ENCODE measurements around the gene HSPB9.

Gene HSPB9, protein sequence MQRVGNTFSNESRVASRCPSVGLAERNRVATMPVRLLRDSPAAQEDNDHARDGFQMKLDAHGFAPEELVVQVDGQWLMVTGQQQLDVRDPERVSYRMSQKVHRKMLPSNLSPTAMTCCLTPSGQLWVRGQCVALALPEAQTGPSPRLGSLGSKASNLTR

GRCh38 chr17:42122371-42123303, at the start of gene HSPB9:
Gene HSPB9 (plus strand): TSS chr17:42122804. CDS start chr17:42122851, 47 bp downstream.
- in situ Hi-C loops (cut with HindIII; ENCODE audit: low sequenced_read_pairs) = loop anchor here (10.0 kb wide), 1 partner anchor 148 kb away; no protein-coding TSS in a partner anchor

DNA sequence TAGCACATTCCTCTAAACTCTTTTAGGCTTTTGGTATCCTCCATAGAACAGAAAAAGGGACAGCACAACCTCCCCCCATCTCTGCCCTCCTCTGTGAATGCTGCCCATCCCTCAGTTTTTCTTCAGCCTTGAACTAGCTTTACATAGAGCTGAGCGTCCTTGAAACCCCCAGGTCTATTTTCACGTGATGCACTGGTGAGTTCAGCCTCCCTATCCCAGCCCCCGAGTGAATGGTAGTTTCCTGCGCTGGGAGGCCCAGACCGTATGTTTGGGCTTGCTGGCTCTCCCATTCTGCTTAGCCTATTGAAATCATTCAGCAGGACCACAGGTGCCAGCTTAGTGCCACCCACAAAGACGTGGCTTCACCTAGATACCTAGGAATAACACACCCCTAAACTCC, 46.8 kb upstream of the HSPB9 start:
- in situ Hi-C loops (cut with HindIII; ENCODE audit: low sequenced_read_pairs) = no loop called here

DNA sequence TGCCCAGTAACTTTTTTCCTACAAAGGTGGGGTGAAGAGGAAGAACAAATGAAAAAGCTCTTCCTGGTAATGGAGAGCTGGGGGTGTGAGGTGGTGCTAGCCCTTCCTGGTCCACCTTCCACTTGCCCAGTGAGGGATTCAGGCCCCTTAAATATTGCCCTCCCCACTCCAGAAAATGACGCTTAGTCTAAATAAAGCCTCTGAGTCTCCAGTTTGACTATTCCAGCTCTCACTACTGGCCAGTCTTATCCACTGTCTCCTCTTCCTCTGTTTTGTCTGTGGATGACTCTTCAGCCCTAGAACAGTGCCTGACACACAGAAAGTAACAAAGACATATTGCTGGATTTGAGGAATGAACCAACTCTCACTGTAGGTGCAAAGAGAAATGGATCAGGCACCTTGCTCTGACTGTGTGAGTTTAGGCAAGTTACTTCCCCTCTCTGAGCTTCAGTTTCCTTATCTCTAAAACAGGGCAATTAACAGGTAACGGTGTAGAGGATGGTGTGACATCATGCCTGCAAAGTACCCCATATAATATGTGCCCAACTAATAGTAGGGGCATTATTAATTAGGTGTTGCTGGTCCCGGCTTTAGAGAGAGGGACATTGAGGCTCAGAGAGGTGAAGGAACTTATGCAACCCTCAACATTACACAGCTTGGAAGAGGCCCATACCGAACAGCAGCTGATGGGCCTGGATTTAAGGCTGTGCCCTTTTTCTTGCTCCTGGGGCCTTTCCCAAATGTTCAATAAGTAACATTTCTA, 45.6 kb upstream of the HSPB9 start:
- in situ Hi-C loops (cut with HindIII; ENCODE audit: low sequenced_read_pairs) = no loop called here

DNA sequence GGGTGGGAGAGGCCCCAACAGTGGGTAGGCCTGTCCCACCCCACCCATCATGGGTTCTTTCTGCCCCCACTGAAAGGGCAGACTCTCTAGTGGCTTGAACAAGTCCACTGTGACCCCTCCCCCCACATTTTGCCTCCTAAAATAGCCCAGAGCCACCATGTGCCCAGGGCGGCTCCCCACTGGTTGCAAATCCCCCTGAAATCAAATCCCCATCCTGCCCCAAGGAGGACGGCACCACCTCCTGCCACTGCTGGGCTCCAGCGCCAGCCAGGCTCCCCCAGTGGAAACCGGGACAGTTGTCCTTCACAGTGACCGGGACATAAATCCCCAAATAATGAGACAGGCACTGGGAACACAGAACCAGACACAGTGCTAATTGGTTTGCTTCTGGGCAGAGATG, 44.8 kb upstream of the HSPB9 start:
- in situ Hi-C loops (cut with HindIII; ENCODE audit: low sequenced_read_pairs) = no loop called here

DNA sequence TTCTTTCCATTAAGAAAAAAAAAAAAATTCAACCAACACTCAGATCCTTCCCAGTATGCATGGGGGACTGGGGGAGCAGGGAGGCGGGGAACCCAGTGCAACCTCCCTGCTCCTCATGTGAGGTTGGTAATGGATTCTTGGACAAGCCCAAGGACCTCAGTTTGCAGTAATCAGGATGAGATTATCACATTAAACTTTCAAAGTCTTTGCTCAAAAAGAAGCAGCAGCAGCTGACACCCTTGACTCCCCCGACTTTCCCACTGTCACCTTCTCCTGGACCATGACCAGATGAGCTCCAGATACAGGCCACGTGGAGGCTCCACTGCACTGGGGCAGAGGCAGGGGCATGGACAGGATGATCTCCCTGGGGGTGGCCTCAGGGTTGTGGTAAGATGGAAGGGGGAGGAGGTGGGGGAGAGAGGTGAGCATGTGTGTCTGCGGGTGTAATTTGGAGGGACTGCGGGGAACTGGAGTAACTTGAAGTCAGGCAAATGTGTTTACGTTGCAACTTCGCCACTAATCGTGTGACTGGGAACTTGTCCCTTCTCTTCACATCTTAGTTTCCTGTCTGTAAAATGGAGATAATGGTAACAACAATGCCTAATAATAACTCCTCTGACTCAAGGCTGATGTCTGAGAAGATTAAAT, 44.1 kb upstream of the HSPB9 start:
- in situ Hi-C loops (cut with HindIII; ENCODE audit: low sequenced_read_pairs) = no loop called here

DNA sequence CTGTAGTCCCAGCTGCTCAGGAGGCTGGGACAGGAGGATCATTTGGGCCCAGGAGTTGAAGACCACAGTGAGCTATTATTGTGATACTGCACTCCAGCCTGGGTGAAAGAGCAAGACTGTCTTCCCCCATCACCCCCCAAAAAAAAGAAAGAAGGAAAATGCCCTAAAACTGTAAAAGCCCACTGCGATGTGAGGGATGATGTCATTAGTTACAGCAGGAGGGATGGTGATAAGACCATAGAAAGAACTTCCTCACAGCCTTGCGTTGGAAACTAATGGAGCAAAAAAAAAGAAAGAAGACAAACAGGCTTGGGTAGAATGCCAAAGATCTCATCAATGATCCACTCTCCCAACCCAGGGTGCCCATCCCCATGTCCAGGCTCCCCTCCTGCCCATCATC, 43.1 kb upstream of the HSPB9 start:
- in situ Hi-C loops (cut with HindIII; ENCODE audit: low sequenced_read_pairs) = no loop called here

DNA sequence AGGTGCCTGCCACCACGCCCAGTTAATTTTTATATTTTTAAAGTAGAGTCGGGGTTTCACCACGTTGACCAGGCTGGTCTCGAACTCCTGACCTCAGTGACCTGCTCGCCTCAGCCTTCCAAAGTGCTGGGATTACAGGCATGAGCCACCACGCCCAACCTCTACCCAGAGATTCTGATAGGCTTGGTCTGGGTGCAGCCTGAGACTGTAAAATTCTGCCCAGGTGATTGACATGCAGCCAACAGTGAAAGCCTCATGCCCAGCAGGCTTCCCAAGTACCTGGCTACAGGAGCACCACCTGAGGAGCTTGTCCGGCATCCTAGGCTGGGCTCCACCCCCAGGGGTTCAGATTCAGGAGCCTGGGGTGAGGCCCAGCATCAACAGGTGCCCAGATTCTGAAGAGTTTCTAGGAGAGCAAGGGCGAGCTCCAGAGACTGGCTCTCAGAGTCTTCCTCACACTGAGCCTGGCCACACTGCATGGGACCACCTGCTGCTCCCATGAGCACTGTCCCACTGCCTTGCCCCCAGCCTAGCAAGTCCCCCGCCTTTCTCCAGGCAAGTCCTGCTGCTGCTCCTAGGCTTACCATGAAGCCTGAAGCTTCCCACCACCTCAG, 41.0 kb upstream of the HSPB9 start:
- in situ Hi-C loops (cut with HindIII; ENCODE audit: low sequenced_read_pairs) = loop anchor here (5.0 kb wide), 2 partner anchors 44 to 91 kb away; no protein-coding TSS in a partner anchor

DNA sequence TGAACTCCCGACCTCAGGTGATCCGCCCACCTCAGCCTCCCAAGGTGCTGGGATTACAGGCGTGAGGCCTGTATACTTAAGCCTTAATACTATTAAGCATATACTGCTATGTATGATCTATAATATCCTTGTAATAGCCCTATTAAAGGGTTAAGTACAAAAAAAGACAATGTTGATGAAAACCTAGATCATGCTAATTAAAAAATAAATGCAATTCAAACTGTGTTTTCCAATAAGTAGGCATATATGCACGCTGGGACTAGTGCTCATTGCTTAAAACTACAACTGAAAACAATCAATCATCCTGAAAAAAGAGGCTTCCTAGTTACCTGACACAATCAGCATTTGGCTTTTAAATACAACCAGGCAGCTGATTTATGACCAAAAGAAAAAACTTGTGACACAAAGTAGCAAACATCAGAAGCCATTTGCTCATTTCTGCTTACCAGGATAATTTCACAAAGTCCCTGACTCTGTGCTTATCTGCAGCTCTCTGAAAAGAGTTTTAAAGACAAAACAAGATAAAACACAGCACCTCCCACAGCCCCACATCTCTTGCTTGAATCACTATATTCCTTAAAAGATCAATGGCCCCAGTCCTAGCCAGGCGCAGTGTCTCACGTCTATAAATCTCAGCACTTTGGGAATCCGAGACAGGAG, 35.4 kb upstream of the HSPB9 start:
- in situ Hi-C loops (cut with HindIII; ENCODE audit: low sequenced_read_pairs) = no loop called here

GRCh38 chr17:42087736-42088705, 34.6 kb upstream of the HSPB9 start:
- in situ Hi-C loops (cut with HindIII; ENCODE audit: low sequenced_read_pairs) = no loop called here

GRCh38 chr17:42088736-42089135, 33.9 kb upstream of the HSPB9 start:
- in situ Hi-C loops (cut with HindIII; ENCODE audit: low sequenced_read_pairs) = no loop called here

DNA sequence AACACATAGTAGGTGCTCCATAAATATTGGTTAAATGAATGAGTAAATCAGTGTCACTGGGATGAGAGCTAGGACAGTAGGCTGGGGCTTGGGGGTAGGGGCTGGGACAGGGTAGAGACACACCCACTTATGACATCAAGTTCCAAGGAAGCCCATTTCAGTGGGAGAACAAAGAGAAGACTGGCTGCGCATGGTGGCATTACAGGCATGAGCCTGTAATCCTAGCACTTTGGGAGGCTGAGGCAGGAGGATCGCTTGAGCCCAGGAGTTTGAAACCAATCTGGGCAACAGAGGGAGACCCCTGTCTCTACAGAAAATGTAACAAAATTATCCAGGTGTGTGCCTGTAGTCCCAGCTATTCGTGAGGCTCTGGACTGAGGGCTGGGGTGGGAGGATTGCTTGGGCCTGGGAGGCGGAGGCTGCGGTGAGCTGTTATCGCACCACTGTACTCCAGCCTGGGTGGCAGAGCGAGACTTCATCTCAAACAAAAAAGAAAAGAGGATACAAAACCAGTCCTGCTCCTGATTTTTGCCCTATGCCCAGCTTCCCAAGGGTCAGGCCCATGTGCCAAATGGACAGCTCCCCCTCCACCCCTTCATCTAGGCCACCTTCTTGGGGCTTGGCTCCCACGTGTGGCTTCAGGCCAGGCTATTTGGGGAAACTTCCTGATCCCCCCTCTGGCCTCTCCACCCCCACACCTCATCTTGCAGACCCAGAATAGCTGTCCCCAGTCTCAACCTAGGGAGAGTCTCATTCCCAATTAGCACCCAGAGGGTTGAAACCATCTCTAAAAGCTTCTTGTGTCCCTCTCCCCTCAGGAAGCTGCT, 31.4 kb upstream of the HSPB9 start:
- in situ Hi-C loops (cut with HindIII; ENCODE audit: low sequenced_read_pairs) = no loop called here

GRCh38 chr17:42092939-42093338, 29.7 kb upstream of the HSPB9 start:
- in situ Hi-C loops (cut with HindIII; ENCODE audit: low sequenced_read_pairs) = no loop called here

DNA sequence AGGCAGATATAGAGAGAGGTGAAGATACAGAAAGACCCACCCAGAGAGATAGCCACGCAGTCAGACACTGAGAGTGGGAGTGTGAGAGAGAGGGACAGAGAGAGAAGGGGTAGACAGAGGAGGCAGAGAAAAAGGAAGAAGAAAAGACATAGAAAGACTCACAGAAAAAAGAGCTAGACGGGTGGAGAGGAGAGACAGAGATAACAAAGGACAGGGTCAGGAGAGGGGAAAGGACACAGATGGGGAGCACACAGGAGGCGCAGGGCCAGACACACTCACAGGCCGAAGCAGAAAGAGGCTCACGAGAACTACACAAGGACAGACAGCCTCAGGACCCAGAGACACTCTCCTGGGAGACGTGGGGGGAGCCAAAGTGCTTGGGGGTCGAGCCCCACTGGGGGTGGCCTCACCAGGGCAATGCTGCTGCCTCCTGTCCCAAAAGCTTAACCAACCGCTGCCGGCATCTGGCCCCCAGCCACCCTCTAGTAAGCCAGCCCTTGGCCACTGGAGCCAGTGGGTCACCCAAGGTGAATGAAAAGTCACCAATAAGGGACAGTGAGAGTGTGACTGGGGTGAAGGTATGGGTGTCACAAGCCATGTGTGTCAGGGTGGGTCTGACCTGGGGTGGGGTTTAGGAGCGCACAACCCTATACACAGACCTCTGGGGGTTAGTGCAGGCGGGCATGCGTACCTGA, 28.1 kb upstream of the HSPB9 start:
- in situ Hi-C loops (cut with HindIII; ENCODE audit: low sequenced_read_pairs) = no loop called here

- in situ Hi-C loops (cut with HindIII; ENCODE audit: low sequenced_read_pairs) = no loop called here
Observed at GRCh38 chr17:42096360-42097111, 26.1 kb upstream of the HSPB9 start.

DNA sequence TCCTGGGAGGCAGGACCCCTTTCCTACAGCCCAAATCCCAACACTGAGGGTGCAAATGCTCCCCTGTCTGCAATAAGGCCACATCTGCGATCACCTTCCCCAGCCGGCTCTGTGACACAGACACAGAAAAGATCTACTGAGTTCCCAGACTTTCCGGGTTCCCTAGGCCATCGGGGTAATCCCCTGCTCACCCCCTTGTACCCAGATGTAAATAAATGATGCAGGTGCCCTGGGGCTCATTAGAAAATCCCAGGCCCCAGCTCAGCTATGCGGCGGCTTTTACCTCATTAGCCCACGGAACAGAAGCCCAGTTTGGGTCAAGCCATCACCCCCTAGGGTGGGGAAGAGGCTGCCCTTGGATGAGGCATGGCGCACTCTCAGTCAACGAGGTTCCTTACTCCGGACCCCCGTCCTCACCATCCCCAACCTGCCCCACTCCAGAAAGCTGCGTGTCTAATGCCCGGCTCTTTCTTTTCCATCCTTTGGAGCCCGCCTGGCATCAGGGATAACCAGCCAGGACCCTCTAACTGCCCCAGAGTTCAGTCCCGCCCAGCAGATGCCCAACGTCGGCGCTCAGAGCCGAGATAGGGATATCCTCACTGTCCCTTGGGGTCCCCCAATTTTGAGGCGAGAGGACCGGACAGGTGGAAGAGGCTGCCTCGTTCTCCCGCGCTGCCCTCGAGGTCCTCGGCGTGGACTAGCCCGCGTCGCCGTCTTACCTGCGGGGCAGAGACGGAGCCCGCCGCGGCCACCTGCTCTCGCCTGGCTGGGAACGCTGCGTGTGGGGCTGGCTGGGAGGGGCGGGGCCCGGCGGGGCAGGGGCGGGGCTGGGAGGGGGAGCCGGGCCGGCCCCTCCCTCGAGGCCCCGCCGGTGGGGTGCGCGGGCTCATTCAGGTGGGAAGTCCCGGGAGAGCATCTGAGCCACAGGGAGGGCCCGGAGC, 24.6 kb upstream of the HSPB9 start, which contains the start of gene ZNF385C:
TSS of gene ZNF385C (minus strand) at position 783 of the 941 bp plus-strand sequence. CDS start 35,417 bp downstream, outside the sequence.
- in situ Hi-C loops (cut with HindIII; ENCODE audit: low sequenced_read_pairs) = no loop called here
